Right lobe of liver (tissue), 4 donors: ENCODE data around the gene ALK.

Experiments
- CTCF ChIP-seq, 4 donors: fragments of 200-600 bp in 3 of 4; fragments of 450-650 bp in 1 of 4; IDR thresholded peaks; one replicate each; pipeline versions ENCODE4 v1.5.1 to v1.8.0; 2016 to 2022; ENCODE audit warnings: antibody characterized with exemption in 4 of 4, mild to moderate bottlenecking in 2 of 4
- POLR2A ChIP-seq: fragments of 450-650 bp; IDR thresholded peaks from one replicate; pipeline ENCODE4 v1.6.1; 2017; ENCODE audit warnings: antibody characterized with exemption, mild to moderate bottlenecking
- donor health status: DM: no; HTN: no; CAD: no.
- donor health status: DM: no; HTN: no; CAD: no.
- donor health status: DM: no; HTN: yes; CAD: no.

DNA sequence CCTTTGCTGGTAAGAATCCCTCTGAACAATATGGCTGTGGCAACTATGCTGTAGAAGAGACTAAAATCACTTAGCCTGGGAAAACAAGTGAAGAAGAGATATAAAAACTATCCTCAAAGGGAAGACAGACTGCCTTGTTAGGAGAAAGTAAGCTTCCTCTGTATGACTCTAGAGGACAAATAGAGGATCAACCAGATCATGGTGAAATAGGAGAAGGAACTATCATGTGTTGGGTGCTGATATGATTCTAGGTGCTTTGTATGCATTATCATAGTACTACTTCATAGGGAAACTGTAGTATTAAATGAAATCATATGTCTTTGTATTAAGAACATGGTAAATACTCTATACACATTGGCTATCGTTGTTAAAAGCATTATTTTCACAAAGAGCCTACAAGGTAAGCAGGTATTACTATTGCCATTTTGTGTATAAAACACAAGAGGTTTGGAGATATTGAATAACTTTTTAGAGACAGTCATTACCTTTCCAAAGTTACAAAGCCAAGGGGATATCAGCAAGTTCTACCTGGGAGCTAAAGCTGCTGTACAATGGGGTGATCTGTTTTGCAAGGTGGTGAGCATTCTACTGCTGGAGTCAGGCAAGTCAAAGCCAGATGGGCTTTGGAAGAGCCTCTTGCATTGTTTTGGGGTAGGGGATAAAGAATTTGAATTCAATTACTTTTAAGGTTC lies 402.6 kb downstream of the ALK start:
- TF ChIP-seq POLR2A, result no peak
- TF ChIP-seq CTCF (IDR thresholded peaks at IDR 0.05), result no peak
